Brain microvascular endothelial cell (primary cell): Measurements from ENCODE around the gene TENM3.

Experiments used
- DNase-seq: peaks from one replicate; pipeline ENCODE4 v3.0.0-alpha.2; 2020
- H3K27ac ChIP-seq: fragments of 250-450 bp; sonication (Bioruptor Pico); 2 replicates; pipeline ENCODE4 v1.5.1; 2020; ENCODE audit warnings: mild to moderate bottlenecking, moderate library complexity
- H3K27me3 ChIP-seq: fragments of 250-450 bp; sonication (Bioruptor Pico); replicated peaks from 2 replicates; pipeline ENCODE4 v1.5.1; 2020; ENCODE audit warnings: mild to moderate bottlenecking
- H3K36me3 ChIP-seq: fragments of 250-450 bp; sonication (Bioruptor Pico); replicated peaks from 2 replicates; pipeline ENCODE4 v1.5.1; 2020; ENCODE audit warnings: mild to moderate bottlenecking
- H3K4me3 ChIP-seq: 2 replicates; pipeline ENCODE4 v1.5.1; 2011; ENCODE audit warnings: low read depth, mild to moderate bottlenecking, control low read depth, low read length, moderate library complexity
- CTCF ChIP-seq: IDR thresholded peaks from 2 replicates; pipeline ENCODE4 v1.5.1; 2011; ENCODE audit warnings: low read depth, mild to moderate bottlenecking, moderate library complexity, low read length, control low read depth, inconsistent platforms; ENCODE audit errors: missing control alignments
- in situ Hi-C: cut with HindIII; loops from 2 replicates; pipeline ENCODE4 v1.10.0; 2017; ENCODE audit warnings: low sequenced_read_pairs, low pct_ligation_motif_present

Gene TENM3

GRCh38 chr4:182250446-182250845 is 7.2 kb downstream of the TENM3 start:
- no peak overlapping the region for H3K4me3 ChIP-seq
- no peak for TF ChIP-seq CTCF
- DNase-seq = no peak
- in situ Hi-C loops = no loop called here
- no peaks in the 10 kb centered on the region for H3K36me3 ChIP-seq
- H3K27me3 ChIP-seq = no peaks in the 10 kb centered on the region
- H3K27ac ChIP-seq = no peak overlapping the region

- in situ Hi-C loops = no loop called here
- no peak overlapping the region for H3K27ac ChIP-seq
- H3K36me3 ChIP-seq = no peaks in the 10 kb centered on the region
- no peak for DNase-seq
- no peaks in the 10 kb centered on the region for H3K27me3 ChIP-seq
- TF ChIP-seq CTCF = no peak
- H3K4me3 ChIP-seq = no peak overlapping the region
Observed at GRCh38 chr4:182251116-182251515, 7.9 kb downstream of the TENM3 start.

- no peak for TF ChIP-seq CTCF
- no peak for DNase-seq
- no peak overlapping the region for H3K27ac ChIP-seq
- no peak overlapping the region for H3K4me3 ChIP-seq
- H3K36me3 ChIP-seq = no peaks in the 10 kb centered on the region
- in situ Hi-C loops = no loop called here
- no peaks in the 10 kb centered on the region for H3K27me3 ChIP-seq
Observed at GRCh38 chr4:182252220-182252619, 9.0 kb downstream of the TENM3 start.

GRCh38 chr4:182254026-182254780 is 11.0 kb downstream of the TENM3 start:
- in situ Hi-C loops = no loop called here
- Histone ChIP-seq H3K27ac (no peak overlapping the region), H3K4me3 (no peak overlapping the region), H3K27me3 (no peaks in the 10 kb centered on the region), H3K36me3 (no peaks in the 10 kb centered on the region)
- TF ChIP-seq CTCF = no peak
- no peak for DNase-seq

GRCh38 chr4:182255441-182256190 is 12.4 kb downstream of the TENM3 start:
- H3K36me3 ChIP-seq = no peaks in the 10 kb centered on the region
- H3K27me3 ChIP-seq = no peaks in the 10 kb centered on the region
- no peak for DNase-seq
- in situ Hi-C loops = no loop called here
- H3K4me3 ChIP-seq = no peak overlapping the region
- no peak for TF ChIP-seq CTCF
- no peak overlapping the region for H3K27ac ChIP-seq
